Breast epithelium (tissue), 4 donors: ENCODE data around the gene TMEM167B. TPM values are rescaled to one million over a fixed set of nuclear protein-coding genes. Genes with fewer than 3 reads are reported as not detected.

ENCODE experiments used
- DNase-seq, 2 donors: peaks; one replicate each; pipeline ENCODE4 v3.0.0-alpha.2; 2019; ENCODE audit warnings: low spot score in 2 of 2
- H3K27ac ChIP-seq, 2 donors: fragments of 200-600 bp; sonication (generic) in 1 of 2; one replicate each; pipeline ENCODE4 v1.5.1; 2016 to 2019; ENCODE audit warnings: mild to moderate bottlenecking in 1 of 2
- H3K27me3 ChIP-seq, 2 donors: fragments of 200-600 bp; sonication (generic) in 1 of 2; one replicate each; pipeline versions ENCODE4 v1.5.1 to v1.6.0; 2017 to 2019; ENCODE audit warnings: control low read depth in 1 of 2, mild to moderate bottlenecking in 1 of 2
- H3K36me3 ChIP-seq: fragments of 200-600 bp; one replicate; pipeline ENCODE4 v1.5.1; 2019
- H3K4me1 ChIP-seq, 2 donors: fragments of 200-600 bp; sonication (generic); one replicate each; pipeline ENCODE4 v1.5.1; 2016 to 2019; ENCODE audit warnings: control low read depth in 1 of 2
- H3K4me3 ChIP-seq, 3 donors: fragments of 200-600 bp; sonication (generic); 1 replicate in 2 of 3; 2 replicates in 1 of 3; pipeline ENCODE4 v1.5.1; 2016 to 2019; ENCODE audit warnings: mild to moderate bottlenecking in 3 of 3, moderate library complexity in 2 of 3
- H3K9me3 ChIP-seq, 2 donors: fragments of 200-600 bp; sonication (generic) in 1 of 2; one replicate each; pipeline ENCODE4 v1.5.1; 2016 to 2019; ENCODE audit warnings: control low read depth in 1 of 2
- POLR2A ChIP-seq: fragments of 450-650 bp; IDR thresholded peaks from one replicate; pipeline ENCODE4 v1.6.1; 2016; ENCODE audit warnings: antibody characterized with exemption, mild to moderate bottlenecking, moderate library complexity
- POLR2AphosphoS5 ChIP-seq, 3 donors: sonication (generic); formaldehyde crosslinking; IDR thresholded peaks; one replicate each; pipeline ENCODE4 v1.6.1; 2017; ENCODE audit warnings: antibody characterized with exemption in 3 of 3
- intact Hi-C: fragments of 100-400 bp; cut with DNase I; formaldehyde crosslinking; loops from one replicate; pipeline ENCODE4 v1.15.1; 2023; ENCODE audit warnings: low total_unique reads
- total RNA-seq, 3 donors: library from RNA; depleted of rRNA; stranded (reverse); fragments of >200 nt; gene quantifications; one replicate each; pipeline ENCODE4 v1.1.0, GENCODE V29; 2016
- TF ChIP-seq, protein P1 (sequence below), 3 donors: fragments of 450-650 bp; IDR thresholded peaks; one replicate each; pipeline ENCODE4 v1.5.1; 2016 to 2017; ENCODE audit warnings: antibody characterized with exemption in 3 of 3, mild to moderate bottlenecking in 3 of 3, moderate library complexity in 3 of 3

Gene TMEM167B
- total RNA-seq, 3 donors from 2014 or later: 30.7 to 32.6 (median 32.4) TPM

DNA sequence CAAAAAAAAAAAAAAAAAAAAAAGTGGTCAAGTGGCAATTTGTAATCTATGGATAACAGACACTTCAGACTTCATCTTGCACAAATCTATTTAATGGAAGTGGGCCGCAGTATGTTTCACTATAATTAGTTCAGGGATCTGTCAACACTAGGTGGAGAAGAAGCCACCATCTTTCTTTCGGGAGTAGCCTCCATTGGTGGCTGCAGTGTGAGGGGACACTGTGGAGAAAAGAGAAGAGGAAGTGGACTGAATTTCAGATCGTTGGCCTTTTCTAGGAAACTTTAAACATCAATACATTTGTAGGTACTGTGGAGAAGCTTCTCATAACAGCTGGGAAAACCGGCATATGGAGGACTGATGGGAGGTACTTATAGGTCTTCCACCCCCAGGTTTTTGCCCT lies 15.3 kb downstream of the TMEM167B start:
- H3K36me3 ChIP-seq: no peaks in the 10 kb centered on the region
- DNase-seq: no peak
- no peaks in the 10 kb centered on the region for H3K27me3 ChIP-seq
- H3K4me1 ChIP-seq: no peaks in the 10 kb centered on the region
- intact Hi-C loops: loop anchor here (1.0 kb wide), 1 partner anchor 33 kb away; no protein-coding TSS in a partner anchor
- TF ChIP-seq POLR2A: no peak
- TF ChIP-seq, protein P1, sequence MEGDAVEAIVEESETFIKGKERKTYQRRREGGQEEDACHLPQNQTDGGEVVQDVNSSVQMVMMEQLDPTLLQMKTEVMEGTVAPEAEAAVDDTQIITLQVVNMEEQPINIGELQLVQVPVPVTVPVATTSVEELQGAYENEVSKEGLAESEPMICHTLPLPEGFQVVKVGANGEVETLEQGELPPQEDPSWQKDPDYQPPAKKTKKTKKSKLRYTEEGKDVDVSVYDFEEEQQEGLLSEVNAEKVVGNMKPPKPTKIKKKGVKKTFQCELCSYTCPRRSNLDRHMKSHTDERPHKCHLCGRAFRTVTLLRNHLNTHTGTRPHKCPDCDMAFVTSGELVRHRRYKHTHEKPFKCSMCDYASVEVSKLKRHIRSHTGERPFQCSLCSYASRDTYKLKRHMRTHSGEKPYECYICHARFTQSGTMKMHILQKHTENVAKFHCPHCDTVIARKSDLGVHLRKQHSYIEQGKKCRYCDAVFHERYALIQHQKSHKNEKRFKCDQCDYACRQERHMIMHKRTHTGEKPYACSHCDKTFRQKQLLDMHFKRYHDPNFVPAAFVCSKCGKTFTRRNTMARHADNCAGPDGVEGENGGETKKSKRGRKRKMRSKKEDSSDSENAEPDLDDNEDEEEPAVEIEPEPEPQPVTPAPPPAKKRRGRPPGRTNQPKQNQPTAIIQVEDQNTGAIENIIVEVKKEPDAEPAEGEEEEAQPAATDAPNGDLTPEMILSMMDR (IDR thresholded peaks at IDR 0.05): no peak
- H3K27ac ChIP-seq: no peak overlapping the region
- H3K4me3 ChIP-seq: no peak overlapping the region
- H3K9me3 ChIP-seq: no peaks in the 10 kb centered on the region

DNA sequence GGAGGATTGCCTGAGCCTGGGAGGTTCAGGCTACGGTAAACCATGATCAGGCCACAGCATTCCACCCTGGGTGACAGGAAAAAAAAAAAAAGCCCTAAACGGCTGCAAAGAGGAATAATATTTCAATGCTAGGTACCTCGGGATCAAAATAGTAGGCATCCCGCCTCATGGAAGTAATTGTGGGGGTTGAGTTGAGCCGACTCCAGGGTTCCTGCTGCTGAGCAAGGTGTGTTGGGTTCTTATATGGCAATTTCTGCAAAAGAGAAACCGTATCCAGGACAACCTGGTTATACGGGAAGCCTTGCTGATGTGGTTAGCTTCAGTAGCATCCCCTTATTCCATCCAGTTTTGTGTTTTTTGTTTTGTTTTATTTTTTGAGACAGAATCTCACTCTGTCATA lies 17.2 kb downstream of the TMEM167B start:
- no peaks in the 10 kb centered on the region for H3K4me1 ChIP-seq
- no peak overlapping the region for H3K27ac ChIP-seq
- no peaks in the 10 kb centered on the region for H3K36me3 ChIP-seq
- H3K9me3 ChIP-seq: no peaks in the 10 kb centered on the region
- H3K4me3 ChIP-seq: no peak overlapping the region
- intact Hi-C loops: no loop called here
- TF ChIP-seq POLR2A (no peak), POLR2AphosphoS5 (IDR thresholded peaks at IDR 0.05) (no peak)
- TF ChIP-seq, protein P1 (IDR thresholded peaks at IDR 0.05): no peak
- no peak for DNase-seq
- no peaks in the 10 kb centered on the region for H3K27me3 ChIP-seq

DNA sequence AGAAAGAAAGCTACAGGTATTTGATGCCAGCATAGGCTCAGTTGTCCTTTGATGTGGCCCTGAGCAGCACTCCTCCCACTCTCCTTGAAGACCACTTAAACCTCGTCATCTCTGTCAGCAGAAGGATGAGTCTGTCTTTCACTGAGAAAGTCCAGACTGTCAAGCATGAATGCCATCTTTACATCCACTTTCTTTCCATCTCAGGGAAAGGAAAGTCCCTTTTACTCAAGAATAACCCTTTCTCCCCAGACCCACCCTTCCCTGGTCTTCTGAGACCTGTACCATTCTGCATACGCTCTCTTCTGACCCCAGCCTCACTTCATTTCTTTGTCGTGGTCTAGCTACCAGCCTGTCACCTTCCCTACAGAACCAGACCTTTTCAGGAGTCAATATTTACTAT lies 19.3 kb downstream of the TMEM167B start:
- no peak overlapping the region for H3K27ac ChIP-seq
- TF ChIP-seq POLR2AphosphoS5 (IDR thresholded peaks at IDR 0.05): no peak
- TF ChIP-seq POLR2A: no peak
- TF ChIP-seq, protein P1 (IDR thresholded peaks at IDR 0.05): no peak
- no peaks in the 10 kb centered on the region for H3K27me3 ChIP-seq
- no peaks in the 10 kb centered on the region for H3K9me3 ChIP-seq
- peaks cover 6% of the 10 kb centered on the region in 2 donors for H3K4me1 ChIP-seq
- DNase-seq: no peak
- no peaks in the 10 kb centered on the region for H3K36me3 ChIP-seq
- no peak overlapping the region for H3K4me3 ChIP-seq
- intact Hi-C loops: loop anchor here (10.0 kb wide), 1 partner anchor 145 kb away; the partner anchor contains the start of gene CLCC1

DNA sequence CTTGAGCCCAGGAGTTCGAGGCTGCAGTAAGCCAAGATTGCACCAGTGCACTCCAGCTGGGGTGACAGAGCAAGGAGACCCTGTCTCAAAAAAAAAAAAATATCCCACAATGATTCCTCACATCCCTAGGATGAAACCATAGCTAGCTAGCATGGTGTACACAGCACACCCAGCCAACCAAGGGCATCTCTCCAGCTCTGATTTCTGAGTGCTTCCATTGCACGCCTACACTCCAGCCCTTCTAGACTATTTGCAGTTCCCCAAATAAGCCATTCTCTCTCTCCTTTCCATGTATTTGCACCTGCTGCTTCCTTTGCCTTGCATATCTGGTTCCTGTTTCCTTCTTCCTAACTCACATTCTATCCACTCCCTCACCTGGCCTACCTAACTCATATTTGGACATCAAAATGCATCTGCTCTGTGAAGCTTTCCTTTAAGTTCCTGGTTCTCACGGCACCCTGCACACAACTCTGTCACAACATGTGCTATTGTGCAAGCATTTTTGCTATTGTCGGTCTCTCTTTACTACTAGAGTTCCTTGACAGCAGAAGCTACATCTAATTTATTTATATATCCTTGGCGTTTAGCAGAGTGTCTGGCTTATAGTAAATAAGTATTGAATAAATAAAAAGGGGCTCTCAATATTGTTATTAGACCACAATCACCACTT lies 21.0 kb downstream of the TMEM167B start:
- Histone ChIP-seq H3K36me3 (no peaks in the 10 kb centered on the region), H3K4me3 (no peak overlapping the region), H3K27me3 (no peaks in the 10 kb centered on the region), H3K9me3 (no peaks in the 10 kb centered on the region), H3K27ac (no peak overlapping the region), H3K4me1 (peaks cover 6% of the 10 kb centered on the region in 2 donors)
- intact Hi-C loops: loop anchor here (10.0 kb wide), 1 partner anchor 147 kb away; the partner anchor contains the start of gene CLCC1
- no peak for DNase-seq
- TF ChIP-seq, protein P1 (IDR thresholded peaks at IDR 0.05): no peak
- no peak for TF ChIP-seq POLR2AphosphoS5 (IDR thresholded peaks at IDR 0.05)
- no peak for TF ChIP-seq POLR2A

DNA sequence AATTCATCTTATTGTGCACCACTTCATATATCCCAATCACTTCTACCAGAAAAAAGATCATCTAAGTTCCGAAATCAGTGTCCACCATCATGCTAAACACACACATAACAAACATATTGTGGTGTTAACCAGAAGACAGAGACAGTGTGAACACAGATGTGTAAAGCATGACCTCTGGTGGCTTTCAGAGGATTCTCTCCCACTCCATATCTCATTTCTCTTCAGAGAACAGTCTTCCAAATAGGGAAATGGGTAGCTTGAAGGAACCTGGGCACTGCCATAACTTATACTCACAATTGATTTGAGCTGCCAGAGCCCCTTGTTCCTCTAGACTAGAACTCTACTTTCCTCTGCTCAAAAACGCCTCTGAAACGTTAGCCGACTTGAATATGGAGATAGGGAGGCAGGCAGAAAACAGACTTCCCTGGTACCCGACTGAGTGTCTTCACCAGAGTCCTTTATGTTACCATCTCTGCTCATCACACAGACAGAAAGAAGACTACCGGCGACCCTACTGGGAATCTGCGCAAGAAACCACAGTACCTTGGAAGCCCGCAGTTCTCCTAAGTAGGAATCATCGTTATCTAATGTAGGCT lies 21.6 kb downstream of the TMEM167B start:
- TF ChIP-seq POLR2AphosphoS5 (IDR thresholded peaks at IDR 0.05) (no peak), POLR2A (no peak)
- TF ChIP-seq, protein P1 (IDR thresholded peaks at IDR 0.05): no peak
- H3K36me3 ChIP-seq: no peaks in the 10 kb centered on the region
- peak overlapping the region; percentile 29 to 35 for H3K27ac ChIP-seq
- intact Hi-C loops: loop anchor here (10.0 kb wide), 1 partner anchor 147 kb away; the partner anchor contains the start of gene CLCC1
- H3K4me1 ChIP-seq: peaks cover 6% of the 10 kb centered on the region in 2 donors
- H3K27me3 ChIP-seq: no peaks in the 10 kb centered on the region
- no peaks in the 10 kb centered on the region for H3K9me3 ChIP-seq
- DNase-seq: no peak
- H3K4me3 ChIP-seq: peak overlapping the region; percentile 18 to 77 (median 57)
